Fibroblast of upper back skin (primary cell): ENCODE data around the gene TGFBR3.

Experiments used
- DNase-seq: peaks from one replicate; pipeline ENCODE4 v3.0.0-alpha.2; 2013

TGFBR3 gene

DNA sequence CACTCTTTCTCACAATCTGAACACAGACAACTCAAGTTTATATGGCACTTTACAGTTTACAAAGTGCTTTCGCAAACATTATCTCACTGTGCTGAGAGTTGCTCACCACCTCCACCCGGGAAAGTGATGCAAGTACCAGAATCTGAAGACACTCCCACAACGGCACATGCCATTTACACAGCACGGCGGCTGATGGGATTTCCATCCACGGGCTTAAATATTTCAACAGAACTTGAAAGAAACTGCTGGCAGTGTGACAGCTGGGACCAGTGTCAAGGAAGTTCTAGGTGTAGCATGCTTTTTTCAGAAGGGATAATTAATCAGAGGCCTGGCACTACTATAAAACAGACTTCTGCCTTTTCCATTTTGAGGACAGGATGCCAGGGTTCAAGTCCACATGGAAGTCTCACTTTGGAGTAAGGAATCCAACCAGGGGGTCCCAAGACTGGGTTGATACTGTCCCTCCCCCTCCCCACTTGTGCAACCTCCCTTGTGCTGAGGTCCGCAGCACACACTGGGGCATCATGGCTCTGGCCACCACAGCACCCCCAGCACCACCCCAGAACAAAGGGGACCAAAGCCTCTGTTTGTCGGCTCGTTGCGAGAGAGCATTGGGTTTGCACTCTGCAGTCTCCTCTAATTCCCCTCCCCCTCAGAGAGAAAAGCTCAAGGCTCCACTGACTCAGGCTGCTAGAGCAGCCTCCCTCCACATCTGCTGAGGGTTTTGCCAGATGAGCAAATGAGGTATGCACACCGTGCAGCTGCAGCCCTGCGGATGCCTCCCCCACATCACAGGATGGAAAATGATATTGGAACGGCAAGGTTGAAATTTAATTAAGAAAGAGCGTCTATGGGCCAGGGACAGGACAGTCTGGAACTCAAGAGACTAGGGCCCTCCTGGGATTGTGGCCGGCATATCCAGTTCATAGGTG is 154.9 kb downstream of the TGFBR3 start:
- peak; percentile 84 for DNase-seq

DNA sequence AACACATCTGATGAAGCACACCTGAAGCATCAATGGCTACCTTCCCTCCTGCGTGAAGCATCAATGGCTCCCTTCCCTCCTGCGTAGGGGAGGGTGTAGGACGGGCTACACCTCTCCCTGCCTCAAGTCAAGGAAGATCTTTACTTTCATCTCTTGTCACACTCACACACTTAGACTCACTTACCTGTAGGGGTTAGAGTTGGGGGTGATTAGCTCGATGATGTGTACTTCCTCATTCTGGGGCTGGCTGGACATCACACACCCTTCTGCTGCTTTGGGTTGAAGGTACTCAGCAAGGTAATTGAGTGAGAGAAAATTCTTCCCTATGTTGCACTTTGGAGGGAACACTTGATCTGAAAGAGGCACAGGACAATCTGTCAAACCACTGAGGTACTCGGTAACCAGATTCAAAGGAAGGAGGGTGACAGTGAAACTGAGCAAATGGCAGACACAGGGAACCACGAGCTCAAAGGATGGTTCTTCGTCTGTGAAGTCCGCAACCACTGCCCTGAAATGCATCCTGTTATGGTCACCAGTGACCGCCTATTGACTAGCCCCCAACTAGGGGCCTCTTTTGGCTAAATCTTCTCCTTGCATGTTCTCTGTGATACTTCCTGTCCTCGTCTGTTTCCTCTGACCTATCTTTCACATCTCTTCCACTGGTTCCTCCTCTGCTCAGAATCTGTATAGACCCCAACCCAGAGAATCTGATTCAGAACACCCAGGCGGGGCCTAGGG is 156.2 kb downstream of the TGFBR3 start:
- DNase-seq: no peak

DNA sequence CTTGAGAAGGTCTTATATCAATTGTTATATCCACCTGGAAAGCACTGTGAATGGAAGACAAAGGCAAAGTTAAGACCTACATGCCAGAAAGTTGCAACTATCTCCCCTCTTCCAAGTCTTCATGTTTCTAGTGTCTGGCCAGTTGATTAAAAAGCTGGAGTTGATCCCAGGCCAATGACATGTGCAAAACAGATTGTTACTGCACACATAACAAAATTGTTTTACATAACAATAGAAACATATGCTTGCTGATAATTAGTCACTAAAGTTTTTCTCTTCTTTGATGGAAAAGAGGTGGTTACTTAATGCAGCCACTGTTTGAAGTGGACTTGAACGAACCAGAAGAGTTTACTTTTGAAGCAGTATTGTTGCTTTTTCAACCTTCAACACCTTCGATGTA is 158.2 kb downstream of the TGFBR3 start:
- peak; percentile 63 for DNase-seq

DNA sequence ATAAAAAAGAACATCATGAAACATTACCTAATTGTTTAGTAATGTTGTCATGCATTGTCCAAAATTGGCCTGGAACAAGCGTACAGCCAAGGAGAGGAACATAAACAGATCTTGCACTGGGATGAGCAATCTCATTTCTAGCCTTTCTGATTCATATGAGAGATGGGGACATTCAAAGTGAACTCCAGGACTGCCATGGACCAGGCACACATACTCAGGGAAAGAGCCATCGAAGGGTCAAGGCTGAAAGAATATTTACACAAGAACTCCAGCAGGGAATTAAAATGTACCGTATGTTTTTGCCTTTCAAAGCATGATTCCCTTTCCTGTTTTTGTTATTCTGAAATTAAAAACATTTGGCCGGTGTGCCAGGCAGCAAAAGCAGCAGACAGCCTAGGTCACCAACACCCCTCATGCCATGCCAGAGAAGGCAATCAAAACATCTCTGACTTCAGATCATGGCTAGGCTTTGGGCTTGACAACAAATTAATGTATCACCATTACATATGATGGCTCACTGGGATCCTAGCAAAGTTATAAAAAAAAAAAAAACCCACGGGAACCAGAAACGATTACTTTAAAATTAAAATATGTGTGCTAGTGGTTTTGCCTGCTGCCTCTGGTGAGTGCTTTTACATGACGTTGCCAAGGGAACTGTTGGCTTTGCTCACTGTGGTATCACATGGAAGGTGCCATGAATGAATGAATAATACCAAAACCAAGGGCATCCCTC is 159.8 kb downstream of the TGFBR3 start:
- peak; percentile 80 for DNase-seq

DNA sequence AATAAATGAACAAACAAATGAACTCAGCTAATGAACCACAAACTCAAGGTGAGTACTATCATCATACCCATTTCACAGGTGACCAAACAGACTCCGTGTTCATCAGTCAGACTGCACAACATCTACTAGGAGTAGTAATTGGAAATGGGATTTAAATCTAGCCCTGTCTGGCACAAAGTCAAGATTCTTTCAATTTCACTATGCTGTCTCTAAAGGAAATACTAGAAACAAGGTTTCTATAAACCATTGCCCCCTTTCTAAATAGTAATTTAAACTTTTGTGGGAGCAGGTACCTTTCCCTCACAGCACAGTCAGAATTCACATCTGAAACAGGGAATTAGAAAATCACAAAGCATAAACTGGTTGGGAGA is 160.3 kb downstream of the TGFBR3 start:
- DNase-seq: no peak

DNA sequence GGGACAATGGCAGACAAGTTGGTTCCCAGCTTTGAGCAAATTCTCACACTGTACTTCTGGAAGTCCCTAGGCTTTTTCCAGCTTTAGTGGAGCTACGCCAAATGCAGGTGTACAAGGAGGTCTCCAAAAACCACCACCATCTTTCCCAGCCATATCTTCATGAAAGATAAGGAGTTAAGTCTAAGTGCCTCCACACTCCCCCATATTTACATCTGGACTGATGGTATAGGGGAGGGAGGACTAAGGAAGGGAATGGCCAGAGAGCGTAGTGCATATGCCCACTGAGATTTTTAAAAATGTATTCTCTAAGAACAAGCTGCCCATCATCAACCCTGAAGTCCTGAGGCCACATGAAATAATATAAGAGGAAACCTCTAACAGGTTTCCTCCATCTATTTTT is 161.3 kb downstream of the TGFBR3 start:
- no peak for DNase-seq

DNA sequence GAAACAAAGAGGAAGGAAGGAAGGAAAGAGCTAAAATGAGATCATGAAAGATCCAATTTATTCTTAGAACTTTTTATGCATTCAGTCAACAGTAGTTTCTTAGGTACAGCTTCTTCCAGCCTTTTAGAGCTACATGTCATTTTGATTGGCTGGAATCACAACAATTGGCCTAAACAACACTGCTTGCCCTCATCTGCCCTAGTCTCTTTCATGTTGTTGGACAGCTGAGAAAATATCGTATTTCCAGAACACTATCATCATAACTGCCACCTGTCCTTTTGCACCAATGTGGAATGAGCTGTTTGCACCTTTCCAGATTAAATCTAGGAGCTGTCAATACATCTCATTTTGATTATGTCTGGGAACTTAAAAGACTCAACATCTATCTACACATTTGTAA is 161.7 kb downstream of the TGFBR3 start:
- DNase-seq: no peak

DNA sequence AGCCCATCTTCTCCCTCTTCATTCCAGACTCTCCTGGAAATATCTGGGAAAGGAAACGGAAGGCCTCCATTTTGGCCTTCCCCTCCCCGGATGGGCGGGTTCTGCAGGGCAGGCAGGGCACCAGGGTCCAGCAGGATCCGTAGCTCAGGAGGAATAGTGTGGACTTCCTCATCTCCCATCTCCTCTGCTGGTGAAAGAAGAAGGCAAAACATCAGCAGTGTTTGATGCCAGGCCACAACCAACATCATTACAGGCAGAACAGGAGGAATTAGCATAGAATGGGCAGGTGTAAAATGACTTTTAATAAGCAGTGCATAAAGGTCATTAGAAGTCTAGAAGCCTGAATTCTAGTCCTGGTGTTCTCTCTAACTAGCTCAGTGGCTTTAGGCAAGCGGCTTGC is 165.9 kb downstream of the TGFBR3 start:
- DNase-seq: no peak

DNA sequence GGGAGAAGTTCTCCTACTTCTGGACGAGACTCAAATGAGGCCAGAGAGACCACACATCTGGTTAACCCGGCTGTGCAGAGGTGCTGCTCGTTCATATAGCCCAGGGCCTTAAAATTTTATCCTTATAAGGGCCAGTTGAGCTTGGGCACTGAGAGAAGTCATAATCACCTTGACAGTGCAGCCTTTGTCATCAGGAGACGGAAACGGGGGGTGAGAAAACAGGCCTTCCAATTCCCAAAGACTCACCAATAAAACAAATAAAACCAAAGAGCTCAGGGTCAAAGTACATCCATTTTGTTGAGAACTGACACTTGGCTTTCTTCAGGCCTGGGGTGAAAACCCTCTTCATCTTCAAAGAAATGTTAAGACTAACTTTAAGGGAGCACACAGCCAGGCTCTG is 167.1 kb downstream of the TGFBR3 start:
- DNase-seq: no peak

DNA sequence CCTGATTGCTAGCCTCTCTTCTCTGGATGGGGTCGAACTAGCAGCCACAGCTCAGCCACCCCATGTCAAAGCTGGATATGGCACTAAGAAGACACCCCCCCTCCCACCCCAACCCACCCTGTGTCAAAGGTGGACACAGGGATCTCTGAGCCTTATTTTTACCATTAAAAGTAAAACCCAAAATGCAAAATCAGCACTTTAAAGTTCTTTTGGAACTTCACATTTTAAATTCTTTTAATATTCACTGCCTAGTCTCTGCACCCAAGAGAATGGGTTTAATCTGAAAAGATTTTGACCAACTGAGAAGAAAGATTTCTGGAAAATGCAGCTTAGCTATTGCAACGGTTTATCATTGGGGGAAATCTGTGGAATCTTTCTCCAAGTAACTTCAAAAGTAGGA is 167.6 kb downstream of the TGFBR3 start:
- DNase-seq: no peak

DNA sequence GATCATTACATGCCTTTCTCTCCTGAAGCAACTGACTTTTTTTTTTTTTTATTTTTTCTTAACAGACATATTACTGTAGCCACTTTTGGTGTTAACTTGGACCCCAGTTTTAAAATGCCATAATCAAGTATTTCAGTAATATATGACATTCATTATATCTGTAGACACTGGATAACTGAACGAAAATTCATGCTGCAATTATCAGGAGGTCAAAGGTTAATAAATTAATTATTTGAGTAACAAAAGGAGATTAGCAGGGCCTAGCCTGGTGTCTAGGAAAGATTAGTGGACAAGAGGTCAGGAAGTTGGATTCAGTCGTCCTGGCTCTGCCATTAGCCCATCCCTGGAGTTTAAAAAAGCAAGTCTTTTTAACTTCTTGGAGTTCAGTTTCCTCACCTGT is 168.1 kb downstream of the TGFBR3 start:
- DNase-seq: no peak

DNA sequence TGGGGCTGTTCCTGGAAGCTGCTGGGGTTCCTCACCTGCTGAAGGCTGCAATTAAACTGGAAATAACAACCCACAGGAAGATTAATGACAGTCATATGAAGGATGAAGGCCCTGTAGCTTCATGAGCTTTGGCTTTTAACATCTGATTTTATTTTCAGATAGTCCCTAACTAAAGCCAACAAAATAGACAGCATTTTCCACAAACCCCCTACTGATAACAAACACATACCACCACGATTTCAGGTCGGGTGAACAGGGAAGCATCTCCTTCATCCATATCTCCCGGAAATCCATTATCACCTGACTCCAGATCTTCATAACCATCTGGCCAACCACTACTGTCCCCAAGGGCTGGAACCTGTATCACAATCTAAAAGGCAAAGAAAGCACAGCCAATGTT is 169.6 kb downstream of the TGFBR3 start:
- DNase-seq: no peak

DNA sequence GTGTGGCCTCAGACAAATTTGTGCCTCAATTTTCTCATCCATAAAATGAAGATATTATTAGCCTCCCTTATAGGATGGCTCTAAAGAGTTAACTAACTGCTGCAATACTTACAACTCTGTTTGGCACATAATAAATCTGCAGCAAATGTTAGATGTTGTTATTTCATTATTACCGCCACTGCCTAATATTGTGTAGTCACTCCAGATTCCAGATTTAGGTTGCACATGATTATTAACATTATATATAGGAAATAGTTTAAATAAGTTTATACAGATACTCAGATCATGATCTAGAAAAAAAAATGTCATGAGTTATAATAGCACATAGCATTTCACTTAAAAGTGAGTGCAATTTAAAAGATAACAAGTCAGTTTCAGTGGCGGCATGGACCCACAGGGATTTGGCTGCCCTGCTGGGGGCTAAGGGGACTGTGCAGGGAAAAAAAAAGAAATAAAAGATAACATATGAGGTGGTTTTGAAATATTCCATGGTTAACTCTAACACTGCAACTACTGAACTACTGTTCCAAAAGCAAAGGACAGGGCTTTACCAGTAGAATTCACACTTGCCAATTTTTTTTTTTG is 170.4 kb downstream of the TGFBR3 start:
- DNase-seq: no peak

DNA sequence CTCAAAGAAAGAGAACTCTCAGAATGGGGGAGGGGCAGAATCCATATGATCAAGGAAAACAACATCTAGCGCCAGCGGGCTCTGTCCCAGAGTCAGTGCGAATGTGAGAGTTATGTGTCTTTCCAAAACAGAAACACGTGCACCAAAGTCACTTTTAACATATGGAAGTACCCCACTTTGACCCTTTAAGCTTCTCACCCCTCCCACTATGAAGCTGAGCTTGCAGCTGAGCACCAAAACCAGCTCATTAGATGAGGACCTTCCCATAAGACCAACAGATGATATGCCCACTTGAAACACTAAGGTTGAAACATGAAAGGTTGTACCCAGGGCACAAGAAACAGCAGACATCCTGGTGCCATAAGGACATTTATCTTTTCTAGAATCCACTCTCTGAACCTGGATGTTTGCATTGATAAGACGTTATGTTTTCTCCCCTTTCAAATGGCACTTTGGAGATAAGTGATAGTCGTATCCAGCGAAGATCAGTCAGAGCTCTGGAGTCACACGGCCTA is 171.0 kb downstream of the TGFBR3 start:
- no peak for DNase-seq

DNA sequence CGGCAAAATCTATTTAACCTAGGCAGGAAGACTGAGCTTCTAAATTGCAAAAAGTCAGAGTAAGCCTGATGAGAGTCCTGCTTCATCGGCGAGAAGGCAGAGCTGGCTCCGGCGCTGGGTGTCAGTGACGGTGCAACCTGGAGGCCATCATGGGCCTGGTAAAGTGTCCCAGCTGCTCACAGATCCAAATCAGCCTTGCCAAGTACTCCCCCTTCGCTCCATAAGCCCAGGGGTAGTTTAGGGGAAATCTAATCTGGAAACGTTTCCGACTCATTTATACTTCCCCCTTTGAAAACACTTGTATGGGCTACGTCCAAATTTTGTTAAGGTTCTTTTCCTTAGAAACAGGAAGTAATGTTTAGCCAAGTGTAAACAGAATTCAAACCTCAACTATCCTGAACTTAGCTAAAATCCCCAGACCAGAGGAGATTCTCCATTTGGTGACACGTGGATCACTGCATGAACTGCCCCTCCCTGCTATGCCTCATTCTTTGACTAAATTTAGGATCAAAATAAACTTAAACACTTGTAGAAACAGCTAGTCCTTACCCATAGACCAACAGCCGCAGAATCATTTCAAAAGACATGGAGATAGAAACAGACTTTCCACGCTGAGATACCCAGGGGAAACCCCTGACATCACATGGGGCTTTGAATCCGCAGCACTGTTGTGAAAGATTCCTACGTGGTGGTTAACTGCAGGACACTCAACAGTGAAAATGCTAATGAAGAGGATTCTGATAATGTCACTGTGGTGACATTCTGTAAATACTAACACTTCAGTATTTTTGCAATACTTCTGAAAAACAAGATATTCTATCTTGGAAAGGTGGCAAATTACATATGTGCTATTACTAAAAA is 172.7 kb downstream of the TGFBR3 start:
- DNase-seq: no peak

DNA sequence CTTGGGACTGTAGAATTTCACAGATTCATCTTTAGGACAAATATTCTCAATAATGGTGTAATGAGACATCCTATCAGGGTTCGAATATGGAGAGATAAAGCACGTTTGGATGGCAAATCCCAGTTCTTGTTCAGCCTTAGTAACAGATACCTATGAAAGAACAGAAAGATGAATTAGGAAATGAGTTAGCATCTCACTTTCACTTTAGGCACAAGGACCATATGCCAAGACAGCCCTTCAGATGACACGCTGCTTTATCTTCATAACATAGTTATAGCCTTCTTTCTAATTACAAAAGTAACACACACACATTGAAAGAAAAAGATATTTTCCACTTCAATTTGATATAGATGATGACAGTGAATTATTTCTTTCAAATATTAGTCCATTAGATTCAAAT is 173.6 kb downstream of the TGFBR3 start:
- DNase-seq: no peak

DNA sequence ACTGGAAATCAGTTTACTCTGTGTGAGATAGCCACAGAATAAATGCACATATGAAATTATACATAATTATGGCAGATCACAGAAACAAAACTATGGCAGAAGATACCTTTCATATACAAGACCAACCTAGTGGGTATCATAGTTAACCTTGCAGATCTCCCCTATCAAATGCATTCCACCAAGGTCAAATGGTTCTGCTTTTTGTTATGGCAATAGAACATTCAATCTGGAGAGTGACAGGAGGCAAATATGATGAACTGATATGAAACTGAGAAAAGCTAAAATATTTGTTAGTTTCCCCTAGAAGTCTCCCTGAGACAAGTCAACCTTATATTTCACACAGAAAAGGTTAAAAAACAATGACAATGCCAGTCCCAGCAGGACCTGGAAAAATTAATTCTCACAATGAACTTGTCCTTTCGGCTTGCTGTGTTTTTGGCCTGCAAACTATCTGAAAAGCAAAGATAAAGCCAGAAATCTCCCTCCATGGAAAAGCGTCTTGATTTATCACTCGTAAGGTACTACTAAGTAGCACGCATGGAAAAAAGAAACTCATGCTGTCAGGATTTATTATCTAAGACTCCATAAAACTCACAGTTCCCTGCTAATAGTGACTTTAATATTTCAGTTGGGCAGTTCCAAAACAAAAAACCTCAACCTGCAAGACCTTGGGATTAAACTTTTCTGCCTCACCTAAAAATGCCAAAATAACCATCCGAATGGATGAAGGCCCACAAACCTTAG is 174.3 kb downstream of the TGFBR3 start:
- DNase-seq: no peak

DNA sequence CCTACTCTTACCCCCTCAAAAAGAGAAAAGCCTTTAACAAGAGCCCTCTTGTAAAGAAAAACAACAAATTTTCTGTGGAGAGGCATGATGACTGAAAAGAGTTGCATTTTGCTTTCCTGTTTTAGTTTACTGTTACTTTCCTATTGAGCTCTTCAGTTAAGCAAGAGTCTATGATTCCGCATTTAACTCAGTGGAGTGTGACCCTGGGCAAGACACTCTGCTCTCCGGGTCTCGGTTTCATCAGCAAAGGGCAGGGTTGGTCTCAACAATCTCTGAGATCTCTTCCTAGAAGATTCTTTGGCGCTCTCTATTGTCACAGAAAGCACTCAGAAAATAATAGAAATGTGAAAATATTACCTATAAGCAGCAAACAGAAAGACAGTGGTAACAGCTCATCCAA is 175.7 kb downstream of the TGFBR3 start:
- no peak for DNase-seq

DNA sequence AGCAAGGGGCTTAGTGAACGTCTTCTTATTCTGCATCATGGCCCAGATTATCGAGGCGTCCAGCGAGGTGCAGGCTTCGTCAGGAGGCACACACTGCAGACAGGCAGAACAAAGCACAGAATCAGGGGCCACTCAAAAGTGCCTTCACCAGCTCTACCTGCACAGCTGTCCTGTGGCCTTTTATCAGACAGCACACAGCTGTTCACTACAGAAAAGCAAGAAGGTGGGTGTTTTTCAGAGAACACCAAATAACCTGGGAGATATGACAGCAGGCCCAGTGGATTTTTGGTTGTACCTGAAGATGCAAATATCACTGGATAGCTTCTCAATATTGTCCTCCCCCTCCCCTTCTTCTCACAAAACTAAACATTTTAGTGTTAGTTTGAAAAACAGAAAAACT is 177.3 kb downstream of the TGFBR3 start:
- DNase-seq: no peak

DNA sequence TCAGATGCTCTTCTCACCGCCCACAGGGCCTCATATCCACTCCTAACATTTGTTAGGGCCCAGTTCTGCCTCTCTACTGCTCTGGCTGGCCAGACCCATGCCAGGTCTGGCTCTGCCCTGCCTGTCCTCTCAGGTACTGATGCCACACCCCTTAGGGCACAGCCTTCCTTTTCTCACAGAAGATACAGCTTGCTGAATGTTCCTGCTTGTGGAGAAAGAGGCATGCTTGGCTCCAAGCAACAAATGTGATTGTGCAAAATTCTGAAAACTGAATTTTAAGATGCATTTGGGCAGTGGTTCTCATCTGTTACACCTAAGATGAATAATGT is 178.1 kb downstream of the TGFBR3 start:
- no peak for DNase-seq

DNA sequence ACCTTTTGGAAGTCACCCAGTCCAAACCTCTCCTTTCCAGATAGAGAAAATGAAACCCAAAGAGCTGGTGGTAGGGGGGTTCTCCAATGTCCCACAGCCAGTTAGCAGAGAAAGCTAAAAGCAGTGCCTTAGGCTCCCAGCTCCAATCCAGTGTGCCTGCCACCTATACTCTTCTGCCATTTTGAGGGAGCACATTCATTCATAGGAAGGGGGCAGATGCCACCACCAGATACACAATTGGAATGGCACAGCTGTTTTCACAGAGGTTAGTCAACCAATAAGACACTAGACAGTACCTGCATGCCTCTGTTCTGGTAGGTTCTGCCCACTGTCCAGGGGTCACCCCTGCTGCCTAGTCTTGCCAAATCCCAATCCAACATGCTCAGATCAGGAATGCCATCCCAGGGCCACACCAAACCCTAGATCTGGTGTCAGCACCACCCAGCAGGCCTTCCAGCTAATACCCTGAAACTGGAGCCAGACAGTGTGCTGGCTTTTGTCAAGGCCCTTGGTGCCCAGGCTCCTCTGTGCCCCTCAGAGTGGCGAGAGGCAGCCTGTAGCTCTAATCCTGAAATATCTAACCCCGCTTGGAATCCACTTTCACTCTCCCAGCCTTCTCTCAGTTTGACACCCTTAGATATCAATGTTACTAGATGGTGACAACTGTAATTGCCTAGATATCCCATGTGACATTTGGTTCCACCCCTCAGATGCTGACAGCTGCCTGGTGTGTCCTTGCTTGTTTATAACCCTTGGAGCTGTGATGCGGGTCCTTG is 178.6 kb downstream of the TGFBR3 start:
- DNase-seq: no peak
